H1 (cell line): ENCODE measurements around the gene TLE4.

Experiments
- CBX5 ChIP-seq: fragments of 300-800, 300-1000 bp; sonication (generic); IDR thresholded peaks from 2 replicates; pipeline ENCODE4 v1.7.1; 2016; ENCODE audit warnings: antibody characterized with exemption, low read length, low read depth
- CTCF ChIP-seq, 3 experiments: IDR thresholded peaks; 1 replicate in 2 of 3; 2 replicates in 1 of 3; pipeline versions ENCODE4 v1.5.1 to v1.6.1; 2011; ENCODE audit warnings: low read length in 3 of 3, mild to moderate bottlenecking in 3 of 3, inconsistent platforms in 2 of 3, low read depth in 1 of 3, moderate library complexity in 1 of 3; ENCODE audit not compliant: insufficient read depth in 1 of 3; ENCODE audit errors: control extremely low read depth in 1 of 3
- JUN ChIP-seq: IDR thresholded peaks from 2 replicates; pipeline ENCODE4 v1.6.1; 2011; ENCODE audit warnings: low read depth, mild to moderate bottlenecking, improper control_type of control experiment, low read length
- MAX ChIP-seq: IDR thresholded peaks from 2 replicates; pipeline ENCODE4 v1.6.1; 2012; ENCODE audit warnings: inconsistent platforms
- POLR2A ChIP-seq, 2 experiments: IDR thresholded peaks; 1 replicate in 1 of 2; 2 replicates in 1 of 2; pipeline ENCODE4 v1.6.1; 2011; ENCODE audit warnings: low read depth in 2 of 2, low read length in 2 of 2, mild to moderate bottlenecking in 2 of 2; ENCODE audit errors: control extremely low read depth in 1 of 2
- POLR2AphosphoS5 ChIP-seq: IDR thresholded peaks from 2 replicates; pipeline ENCODE4 v1.6.1; 2011; ENCODE audit warnings: low read depth, low read length
- RXRA ChIP-seq: IDR thresholded peaks from 2 replicates; pipeline ENCODE4 v1.6.1; 2011; ENCODE audit warnings: low read depth, mild to moderate bottlenecking, low read length, moderate library complexity; ENCODE audit not compliant: insufficient read depth
- SP4 ChIP-seq: IDR thresholded peaks from 2 replicates; pipeline ENCODE4 v1.6.1; 2012; ENCODE audit warnings: low read length, inconsistent platforms

GRCh38 chr9:79663878-79664277 lies 92.1 kb downstream of the TLE4 start:
- no peak for TF ChIP-seq JUN
- TF ChIP-seq CTCF (IDR thresholded peaks at IDR 0.05; ENCODE audit: control extremely low read depth in 1 of 3, insufficient read depth in 1 of 3, low read depth in 1 of 3, low read length in 3 of 3) = no peak
- TF ChIP-seq MAX = no peak
- no peak for TF ChIP-seq POLR2AphosphoS5
- TF ChIP-seq POLR2A (IDR thresholded peaks at IDR 0.05; ENCODE audit: control extremely low read depth in 1 of 2, low read depth in 2 of 2, low read length in 2 of 2) = no peak
- no peak for TF ChIP-seq CBX5
- no peak for TF ChIP-seq SP4
- no peak for TF ChIP-seq RXRA
